HEK293T (cell line): ENCODE measurements around the gene ARHGEF10L.

Experiments
- ELF4 ChIP-seq: fragments of 450-650 bp; IDR thresholded peaks from 2 replicates; pipeline ENCODE4 v1.6.1; 2017; ENCODE audit warnings: antibody characterized with exemption
- FOXK2 ChIP-seq: fragments of 450-650 bp; IDR thresholded peaks from 2 replicates; pipeline ENCODE4 v1.6.1; 2016; ENCODE audit warnings: mild to moderate bottlenecking
- LEF1 ChIP-seq: fragments of 450-650 bp; IDR thresholded peaks from 2 replicates; pipeline ENCODE4 v1.6.1; 2017; ENCODE audit warnings: mild to moderate bottlenecking, borderline replicate concordance

GRCh38 chr1:17563494-17564281 is 24.2 kb downstream of the ARHGEF10L start:
- TF ChIP-seq ELF4 (no peak), LEF1 (no peak), FOXK2 (no peak)
